Measurements from ENCODE around the gene ATP6V0B.

DNA sequence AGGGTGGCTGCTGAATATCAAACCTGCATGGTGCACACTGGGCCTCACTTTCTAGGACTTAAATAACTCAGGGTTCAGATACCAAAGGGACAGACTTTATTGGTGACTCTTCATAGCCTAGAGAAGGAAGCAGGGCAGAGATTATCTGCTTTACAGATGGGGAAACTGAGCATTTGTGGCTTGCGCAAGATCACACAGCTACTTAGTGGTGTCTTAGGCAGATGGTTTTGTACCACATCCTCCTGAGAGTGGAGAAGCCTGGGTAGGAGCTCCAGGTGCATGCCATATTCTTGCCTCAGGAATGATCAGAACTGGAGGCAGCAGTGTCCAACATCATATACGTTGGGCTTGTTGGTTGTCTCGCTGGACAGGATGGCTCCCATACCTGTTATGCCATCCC is 11.8 kb upstream of the ATP6V0B start:
- TF ChIP-seq, protein P1, sequence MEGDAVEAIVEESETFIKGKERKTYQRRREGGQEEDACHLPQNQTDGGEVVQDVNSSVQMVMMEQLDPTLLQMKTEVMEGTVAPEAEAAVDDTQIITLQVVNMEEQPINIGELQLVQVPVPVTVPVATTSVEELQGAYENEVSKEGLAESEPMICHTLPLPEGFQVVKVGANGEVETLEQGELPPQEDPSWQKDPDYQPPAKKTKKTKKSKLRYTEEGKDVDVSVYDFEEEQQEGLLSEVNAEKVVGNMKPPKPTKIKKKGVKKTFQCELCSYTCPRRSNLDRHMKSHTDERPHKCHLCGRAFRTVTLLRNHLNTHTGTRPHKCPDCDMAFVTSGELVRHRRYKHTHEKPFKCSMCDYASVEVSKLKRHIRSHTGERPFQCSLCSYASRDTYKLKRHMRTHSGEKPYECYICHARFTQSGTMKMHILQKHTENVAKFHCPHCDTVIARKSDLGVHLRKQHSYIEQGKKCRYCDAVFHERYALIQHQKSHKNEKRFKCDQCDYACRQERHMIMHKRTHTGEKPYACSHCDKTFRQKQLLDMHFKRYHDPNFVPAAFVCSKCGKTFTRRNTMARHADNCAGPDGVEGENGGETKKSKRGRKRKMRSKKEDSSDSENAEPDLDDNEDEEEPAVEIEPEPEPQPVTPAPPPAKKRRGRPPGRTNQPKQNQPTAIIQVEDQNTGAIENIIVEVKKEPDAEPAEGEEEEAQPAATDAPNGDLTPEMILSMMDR (conservative IDR thresholded peaks at IDR 0.05; ENCODE audit: low read length), result no peak
- TF ChIP-seq EZH2phosphoT487 (IDR thresholded peaks at IDR 0.05; ENCODE audit: borderline replicate concordance), result no peak

Data from Loucy (cell line).